ENCODE measurements around the gene SEM1. TPM values are rescaled to one million over a fixed set of nuclear protein-coding genes. Genes with fewer than 3 reads are reported as not detected.
"Not testable (repeated sequence)": the region's sequence is repeated elsewhere in the genome, so short reads cannot be mapped to it uniquely, and the experiment has no call there.

Gene SEM1
- total RNA-seq, 4 donors from 2014 or later = 3.3 to 39.2 (median 27.8) TPM

DNA sequence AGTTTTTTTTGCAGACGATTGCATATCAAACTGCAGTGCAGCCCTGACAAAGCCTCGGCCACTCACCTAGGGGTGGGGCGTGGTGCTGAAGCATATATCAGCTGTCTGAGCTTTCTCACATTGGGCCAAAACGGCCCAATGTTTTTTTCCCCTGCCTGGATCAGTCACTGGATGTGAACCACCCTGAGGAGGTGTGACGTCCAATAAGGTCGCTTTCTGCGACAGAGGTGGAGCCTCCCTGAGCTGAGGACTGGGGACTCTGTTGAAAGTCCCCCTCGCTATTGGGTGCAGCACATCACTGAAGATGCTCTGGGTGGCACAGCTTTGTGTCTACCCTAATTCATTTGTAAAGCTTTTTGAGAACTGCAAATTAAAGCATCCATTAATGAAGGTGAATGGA is 60.9 kb downstream of the SEM1 start:
- Histone ChIP-seq H3K9me3 (no peaks in the 10 kb centered on the region), H3K27me3 (no peaks in the 10 kb centered on the region), H3K4me1 (no peaks in the 10 kb centered on the region), H3K4me3 (no peak overlapping the region), H3K27ac (no peak overlapping the region), H3K36me3 (no peaks in the 10 kb centered on the region)
- intact Hi-C loops (cut with DNase I; ENCODE audit: low total_unique reads) = no loop called here
- TF ChIP-seq POLR2A (IDR thresholded peaks at IDR 0.05) (no peak), CTCF (IDR thresholded peaks at IDR 0.05) (no peak)
- no peak for DNase-seq

DNA sequence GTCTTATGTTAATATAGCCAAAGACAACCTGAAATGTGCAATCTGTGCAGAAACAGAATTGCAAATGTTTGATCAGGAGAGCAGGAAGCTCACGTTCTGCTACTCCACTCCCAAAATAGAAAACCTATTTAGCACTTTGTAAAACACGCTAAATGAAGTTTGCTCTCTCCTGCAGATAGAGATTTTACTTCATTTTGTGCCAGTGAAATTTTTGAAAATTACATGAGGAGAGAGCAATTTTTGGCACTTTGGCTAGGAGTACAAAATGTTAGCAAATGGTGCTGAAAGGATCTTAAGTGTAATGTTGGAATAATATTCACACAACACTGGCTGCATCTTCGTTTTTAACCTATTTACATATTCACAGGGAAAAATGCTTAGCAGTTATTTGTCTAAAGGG is 61.9 kb downstream of the SEM1 start:
- no peaks in the 10 kb centered on the region for H3K4me1 ChIP-seq
- no peaks in the 10 kb centered on the region for H3K36me3 ChIP-seq
- no peak for DNase-seq
- no peak for TF ChIP-seq CTCF (IDR thresholded peaks at IDR 0.05)
- H3K27me3 ChIP-seq = no peaks in the 10 kb centered on the region
- H3K27ac ChIP-seq = no peak overlapping the region
- H3K4me3 ChIP-seq = no peak overlapping the region
- no peaks in the 10 kb centered on the region for H3K9me3 ChIP-seq
- intact Hi-C loops (cut with DNase I; ENCODE audit: low total_unique reads) = no loop called here

GRCh38 chr7:96645084-96645483 is 64.6 kb downstream of the SEM1 start:
- H3K27ac ChIP-seq = no peak overlapping the region
- intact Hi-C loops (cut with DNase I; ENCODE audit: low total_unique reads) = no loop called here
- H3K27me3 ChIP-seq = no peaks in the 10 kb centered on the region
- no peaks in the 10 kb centered on the region for H3K4me1 ChIP-seq
- H3K9me3 ChIP-seq = no peaks in the 10 kb centered on the region
- TF ChIP-seq POLR2A (IDR thresholded peaks at IDR 0.05) (no peak), CTCF (IDR thresholded peaks at IDR 0.05) (no peak)
- no peaks in the 10 kb centered on the region for H3K36me3 ChIP-seq
- H3K4me3 ChIP-seq = no peak overlapping the region
- no peak for DNase-seq

DNA sequence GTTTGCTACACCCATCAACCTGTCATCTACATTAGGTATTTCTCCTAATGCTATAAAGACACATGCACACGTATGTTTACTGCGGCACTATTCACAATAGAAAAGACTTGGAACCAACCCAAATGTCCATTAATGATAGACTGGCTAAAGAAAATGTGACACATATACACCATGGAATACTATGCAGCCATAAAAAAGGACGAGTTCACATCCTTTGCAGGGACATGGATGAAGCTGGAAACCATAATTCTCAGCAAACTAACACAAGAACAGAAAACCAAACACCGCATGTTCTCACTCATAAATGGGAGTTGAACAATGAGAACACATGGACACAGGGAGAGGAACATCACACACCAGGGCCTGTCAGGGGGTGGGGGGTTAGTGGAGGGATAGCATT is 66.2 kb downstream of the SEM1 start:
- H3K4me1 ChIP-seq; H3K36me3 ChIP-seq; DNase-seq; intact Hi-C loops (cut with DNase I; ENCODE audit: low total_unique reads); H3K27me3 ChIP-seq; H3K9me3 ChIP-seq; H3K4me3 ChIP-seq; H3K27ac ChIP-seq: not testable (repeated sequence)

- intact Hi-C loops (cut with DNase I; ENCODE audit: low total_unique reads) = no loop called here
- Histone ChIP-seq H3K9me3 (no peaks in the 10 kb centered on the region), H3K27me3 (no peaks in the 10 kb centered on the region), H3K27ac (no peak overlapping the region), H3K4me1 (no peaks in the 10 kb centered on the region), H3K36me3 (no peaks in the 10 kb centered on the region), H3K4me3 (no peak overlapping the region)
- TF ChIP-seq CTCF (IDR thresholded peaks at IDR 0.05) (no peak), POLR2A (IDR thresholded peaks at IDR 0.05) (no peak)
- DNase-seq = no peak
Observed at GRCh38 chr7:96640054-96640453, 69.6 kb downstream of the SEM1 start.

Measured in uterus (tissue), 4 donors.